HepG2 (cell line): ENCODE measurements around the gene MAGI1. TPM values are rescaled to one million over a fixed set of nuclear protein-coding genes. Genes with fewer than 3 reads are reported as not detected.

Experiments used
- FOXC1 ChIP-seq: sonication (generic); formaldehyde crosslinking; IDR thresholded peaks from 2 replicates; pipeline ENCODE4 v1.8.0; 2022; ENCODE audit warnings: mild to moderate bottlenecking, missing genetic modification reagents, borderline replicate concordance
- GATAD1 ChIP-seq: IDR thresholded peaks from 2 replicates; pipeline ENCODE4 v1.6.1; 2016; ENCODE audit warnings: missing genetic modification reagents, missing compliant biosample characterization
- HDAC2 ChIP-seq: sonication (generic); formaldehyde crosslinking; IDR thresholded peaks from 2 replicates; pipeline ENCODE4 v1.4.0; 2020; ENCODE audit warnings: missing genetic modification reagents
- HOXA7 ChIP-seq: sonication (generic); formaldehyde crosslinking; IDR thresholded peaks from 2 replicates; pipeline ENCODE4 v1.8.1; 2022; ENCODE audit warnings: mild to moderate bottlenecking, missing genetic modification reagents, moderate library complexity
- MED13 ChIP-seq: sonication (generic); formaldehyde crosslinking; IDR thresholded peaks from 2 replicates; pipeline ENCODE4 v1.5.0; 2020; ENCODE audit warnings: missing genetic modification reagents
- NKX3-1 ChIP-seq: sonication (generic); formaldehyde crosslinking; IDR thresholded peaks from 2 replicates; pipeline ENCODE4 v1.5.0; 2020; ENCODE audit warnings: missing genetic modification reagents
- PRMT3 ChIP-seq: sonication (generic); formaldehyde crosslinking; IDR thresholded peaks from 2 replicates; pipeline ENCODE4 v1.8.1; 2022; ENCODE audit warnings: low read depth, mild to moderate bottlenecking, moderate library complexity, missing genetic modification reagents, borderline replicate concordance
- ZBTB40 ChIP-seq, 2 experiments: fragments of 450-650 bp in 1 of 2; sonication (generic) in 1 of 2; formaldehyde crosslinking in 1 of 2; IDR thresholded peaks; 2 replicates each; pipeline versions ENCODE4 v1.6.1 to v1.8.0; 2016 to 2022; ENCODE audit warnings: antibody characterized with exemption in 1 of 2, mild to moderate bottlenecking in 1 of 2, missing genetic modification reagents in 1 of 2
- ZNF143 ChIP-seq: sonication (generic); formaldehyde crosslinking; IDR thresholded peaks from 2 replicates; pipeline ENCODE4 v1.4.0; 2020; ENCODE audit warnings: missing genetic modification reagents
- ZNF549 ChIP-seq: sonication (generic); formaldehyde crosslinking; IDR thresholded peaks from 2 replicates; pipeline ENCODE4 v1.5.0; 2020; ENCODE audit warnings: missing genetic modification reagents
- ZNF646 ChIP-seq: sonication (generic); formaldehyde crosslinking; IDR thresholded peaks from 2 replicates; pipeline ENCODE4 v1.9.0; 2021; ENCODE audit warnings: mild to moderate bottlenecking, missing genetic modification reagents
- polyA plus RNA-seq, 8 experiments: library from polyadenylated mRNA; depleted of rRNA in 3 of 8; stranded (reverse) in 7 of 8; unstranded in 1 of 8; fragments of >200 nt; fragmentation: Illumina TruSeq in 4 of 8; extraction: Trizol in 4 of 8; gene quantifications; 2 replicates each; pipeline versions ENCODE4 v1.2.1 to v1.2.3, GENCODE V29; 2011 to 2016; ENCODE audit warnings: low read depth in 4 of 8, missing spikeins in 1 of 8, mixed read lengths in 1 of 8; ENCODE audit not compliant: insufficient read depth in 1 of 8
- total RNA-seq, 5 experiments: library from RNA; depleted of rRNA; stranded (reverse); fragments of >200 nt; fragmentation: Illumina TruSeq; extraction: Trizol; gene quantifications; 2 replicates each; pipeline ENCODE4 v1.2.3, GENCODE V29; 2016; ENCODE audit warnings: low read depth in 1 of 5

MAGI1 gene
- total and polyA plus RNA-seq, 2 of the 13 experiments (the other 11 are each of a cell fraction or from before 2014, with no cell fraction given), result 22.2 to 26.0 TPM

- no peak for TF ChIP-seq ZBTB40 (IDR thresholded peaks at IDR 0.05)
- TF ChIP-seq ZBTB40 (CRISPR knock-in tag; IDR thresholded peaks at IDR 0.05), result no peak
- TF ChIP-seq ZNF143 (CRISPR knock-in tag), result no peak
- TF ChIP-seq HDAC2 (CRISPR knock-in tag), result no peak
- TF ChIP-seq NKX3-1 (CRISPR knock-in tag), result no peak
- no peak for TF ChIP-seq FOXC1 (CRISPR knock-in tag)
- TF ChIP-seq HOXA7 (CRISPR knock-in tag), result no peak
- TF ChIP-seq PRMT3 (CRISPR knock-in tag), result no peak
- TF ChIP-seq GATAD1 (CRISPR knock-in tag), result no peak
- TF ChIP-seq ZNF646 (CRISPR knock-in tag), result no peak
- TF ChIP-seq MED13 (CRISPR knock-in tag), result no peak
- TF ChIP-seq ZNF549, result no peak
- TF ChIP-seq, all 625 proteins: peak for 0
Observed at GRCh38 chr3:65623362-65623761, 415.4 kb downstream of the MAGI1 start (continued).
